AG10803 (cell line): Measurements from ENCODE around the gene PTCH2.

ENCODE experiments used
- DNase-seq: peaks from one replicate; pipeline ENCODE4 v3.0.0; 2010; ENCODE audit warnings: low read depth
- H3K4me3 ChIP-seq: 2 replicates; pipeline ENCODE4 v1.5.1; 2011; ENCODE audit warnings: mild to moderate bottlenecking, low read length, control low read depth
- CTCF ChIP-seq: conservative IDR thresholded peaks from 2 replicates; pipeline ENCODE4 v1.5.1; 2011; ENCODE audit warnings: mild to moderate bottlenecking, low read length, control low read depth, inconsistent platforms

Gene PTCH2

GRCh38 chr1:44853201-44853600 is 10.1 kb upstream of the PTCH2 start:
- H3K4me3 ChIP-seq = no peak overlapping the region
- DNase-seq = no peak
- TF ChIP-seq CTCF = no peak

GRCh38 chr1:44851308-44851707 is 8.3 kb upstream of the PTCH2 start:
- TF ChIP-seq CTCF = no peak
- H3K4me3 ChIP-seq = no peak overlapping the region
- DNase-seq = no peak

- no peak overlapping the region for H3K4me3 ChIP-seq
- DNase-seq = no peak
- TF ChIP-seq CTCF = no peak
Measured at GRCh38 chr1:44849575-44850132, 6.6 kb upstream of the PTCH2 start.

- no peak for TF ChIP-seq CTCF
- DNase-seq = no peak
Measured at GRCh38 chr1:44848456-44849181, 5.6 kb upstream of the PTCH2 start.

GRCh38 chr1:44847845-44848244 is 4.8 kb upstream of the PTCH2 start:
- no peak for DNase-seq
- no peak overlapping the region for H3K4me3 ChIP-seq
- TF ChIP-seq CTCF = no peak

More at GRCh38 chr1:44848456-44849181, 5.6 kb upstream of the PTCH2 start:
- H3K4me3 ChIP-seq = no peak overlapping the region

- no peak for TF ChIP-seq CTCF
- no peak overlapping the region for H3K4me3 ChIP-seq
- DNase-seq = no peak
Measured at GRCh38 chr1:44846985-44847384, 3.9 kb upstream of the PTCH2 start.

- H3K4me3 ChIP-seq = peak overlapping the region; percentile 57
- TF ChIP-seq CTCF = no peak
- DNase-seq = no peak
Measured at GRCh38 chr1:44842486-44842861, 579 bp downstream of the PTCH2 start.
